PC-9 (cell line): Measurements from ENCODE around the gene TDRD9.

Source experiments
- EZH2 ChIP-seq: fragments of 200-600 bp; sonication (generic); IDR thresholded peaks from 2 replicates; pipeline ENCODE4 v1.8.0; 2017; ENCODE audit warnings: antibody characterized with exemption, low read depth
- TF ChIP-seq, protein P1 (sequence below): fragments of 200-600 bp; sonication (generic); conservative IDR thresholded peaks from 2 replicates; pipeline ENCODE4 v1.6.1; 2017; ENCODE audit warnings: mixed run types, antibody characterized with exemption, mild to moderate bottlenecking, moderate library complexity

GRCh38 chr14:104081951-104082464, 153.8 kb downstream of the TDRD9 start:
- no peak for TF ChIP-seq EZH2
- TF ChIP-seq, protein P1, sequence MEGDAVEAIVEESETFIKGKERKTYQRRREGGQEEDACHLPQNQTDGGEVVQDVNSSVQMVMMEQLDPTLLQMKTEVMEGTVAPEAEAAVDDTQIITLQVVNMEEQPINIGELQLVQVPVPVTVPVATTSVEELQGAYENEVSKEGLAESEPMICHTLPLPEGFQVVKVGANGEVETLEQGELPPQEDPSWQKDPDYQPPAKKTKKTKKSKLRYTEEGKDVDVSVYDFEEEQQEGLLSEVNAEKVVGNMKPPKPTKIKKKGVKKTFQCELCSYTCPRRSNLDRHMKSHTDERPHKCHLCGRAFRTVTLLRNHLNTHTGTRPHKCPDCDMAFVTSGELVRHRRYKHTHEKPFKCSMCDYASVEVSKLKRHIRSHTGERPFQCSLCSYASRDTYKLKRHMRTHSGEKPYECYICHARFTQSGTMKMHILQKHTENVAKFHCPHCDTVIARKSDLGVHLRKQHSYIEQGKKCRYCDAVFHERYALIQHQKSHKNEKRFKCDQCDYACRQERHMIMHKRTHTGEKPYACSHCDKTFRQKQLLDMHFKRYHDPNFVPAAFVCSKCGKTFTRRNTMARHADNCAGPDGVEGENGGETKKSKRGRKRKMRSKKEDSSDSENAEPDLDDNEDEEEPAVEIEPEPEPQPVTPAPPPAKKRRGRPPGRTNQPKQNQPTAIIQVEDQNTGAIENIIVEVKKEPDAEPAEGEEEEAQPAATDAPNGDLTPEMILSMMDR: no peak
